PC-3 (cell line): ENCODE measurements around the gene PMS1. TPM values are rescaled to one million over a fixed set of nuclear protein-coding genes. Genes with fewer than 3 reads are reported as not detected.

ENCODE experiments used
- ATAC-seq: fragments of 200-7000 bp; cut with Tn5 transposase; 2 replicates; pipeline ENCODE4 v1.9.1; 2020; ENCODE audit warnings: mild to moderate bottlenecking, moderate library complexity
- BruUV-seq: library from RNA; stranded (reverse); fragments of 400-500 nt; replicated peaks from 2 replicates; lab custom pipeline; 2021; lab: Mats Ljungman, UMichigan
- CTCF ChIA-PET: fragments of 300-600 bp; sonication (Branson Sonifier 250); formaldehyde crosslinking; loops from one replicate; lab custom pipeline; 2022; ENCODE audit warnings: antibody characterized with exemption; lab: Charles Lee
- POLR2A ChIA-PET: fragments of 300-600 bp; sonication (Branson Sonifier 250); formaldehyde crosslinking; loops from one replicate; lab custom pipeline; 2022; ENCODE audit warnings: antibody characterized with exemption; ENCODE audit not compliant: unreplicated experiment; lab: Charles Lee
- DNase-seq: peaks from one replicate; pipeline ENCODE4 v3.0.0-alpha.2; 2015
- H2AFZ ChIP-seq: fragments of 300-600 bp; sonication (generic); 2 replicates; pipeline ENCODE4 v1.6.0; 2016; ENCODE audit warnings: antibody characterized with exemption, low read length
- H3F3A ChIP-seq: fragments of 300-600 bp; sonication (generic); one replicate; pipeline ENCODE4 v1.6.0; 2017; ENCODE audit warnings: antibody characterized with exemption, low read length, control low read depth, mild to moderate bottlenecking; ENCODE audit not compliant: unreplicated experiment
- H3K27ac ChIP-seq: fragments of 300-600 bp; sonication (generic); 2 replicates; pipeline ENCODE4 v1.5.1; 2016; ENCODE audit warnings: mild to moderate bottlenecking, low read length
- H3K27me3 ChIP-seq: fragments of 300-600 bp; sonication (generic); 2 replicates; pipeline ENCODE4 v1.6.1; 2016; ENCODE audit warnings: low read length, mixed read lengths
- H3K36me3 ChIP-seq: fragments of 300-600 bp; sonication (generic); 2 replicates; pipeline ENCODE4 v1.6.1; 2016; ENCODE audit warnings: low read depth, mixed run types, low read length, mixed read lengths
- H3K4me1 ChIP-seq: fragments of 300-600 bp; sonication (generic); 2 replicates; pipeline ENCODE4 v1.5.1; 2016; ENCODE audit warnings: low read length; ENCODE audit not compliant: insufficient read depth
- H3K4me2 ChIP-seq: fragments of 300-600 bp; sonication (generic); 2 replicates; pipeline ENCODE4 v1.6.0; 2016; ENCODE audit warnings: low read length
- H3K4me3 ChIP-seq: fragments of 300-600 bp; sonication (generic); 2 replicates; pipeline ENCODE4 v1.5.1; 2016; ENCODE audit warnings: mild to moderate bottlenecking, low read length, mixed read lengths
- H3K79me2 ChIP-seq: fragments of 300-600 bp; sonication (generic); 2 replicates; pipeline ENCODE4 v1.6.1; 2017; ENCODE audit warnings: low read length, mixed read lengths
- H3K9ac ChIP-seq: fragments of 300-600 bp; sonication (generic); 2 replicates; pipeline ENCODE4 v1.6.0; 2016; ENCODE audit warnings: mild to moderate bottlenecking, low read length
- H3K9me2 ChIP-seq: fragments of 300-600 bp; sonication (generic); replicated peaks from 2 replicates; pipeline ENCODE4 v1.6.1; 2016; ENCODE audit warnings: mixed run types, low read length, mixed read lengths
- H3K9me3 ChIP-seq: fragments of 300-600 bp; sonication (generic); 2 replicates; pipeline ENCODE4 v1.6.1; 2016; ENCODE audit warnings: low read length, mixed read lengths
- H4K20me1 ChIP-seq: fragments of 300-600 bp; sonication (generic); 2 replicates; pipeline ENCODE4 v1.6.1; 2016; ENCODE audit warnings: low read length, mixed read lengths
- EZH2 ChIP-seq: fragments of 300-600 bp; sonication (generic); IDR thresholded peaks from one replicate; pipeline ENCODE4 v1.6.1; 2017; ENCODE audit warnings: antibody characterized with exemption, mild to moderate bottlenecking, low read length; ENCODE audit not compliant: unreplicated experiment
- EZH2phosphoT487 ChIP-seq: fragments of 300-600 bp; sonication (generic); IDR thresholded peaks from 2 replicates; pipeline ENCODE4 v1.6.1; 2018; ENCODE audit warnings: mild to moderate bottlenecking, antibody characterized with exemption, low read length, borderline replicate concordance
- intact Hi-C: fragments of 100-400 bp; cut with micrococcal nuclease; formaldehyde crosslinking; loops from 2 replicates; pipeline ENCODE4 v1.9.0; 2023
- total RNA-seq: library from RNA; depleted of rRNA; stranded (reverse); fragments of >200 nt; gene quantifications from 2 replicates; pipeline ENCODE4 v1.2.3, GENCODE V29; 2014
- TF ChIP-seq, protein P1 (sequence below): fragments of 300-600 bp; sonication (generic); conservative IDR thresholded peaks from 2 replicates; pipeline ENCODE4 v1.5.1; 2017; ENCODE audit warnings: antibody characterized with exemption, low read depth, mild to moderate bottlenecking, low read length

The PMS1 gene
- total RNA-seq, 1 experiment from 2014 or later = 13.8 TPM

DNA sequence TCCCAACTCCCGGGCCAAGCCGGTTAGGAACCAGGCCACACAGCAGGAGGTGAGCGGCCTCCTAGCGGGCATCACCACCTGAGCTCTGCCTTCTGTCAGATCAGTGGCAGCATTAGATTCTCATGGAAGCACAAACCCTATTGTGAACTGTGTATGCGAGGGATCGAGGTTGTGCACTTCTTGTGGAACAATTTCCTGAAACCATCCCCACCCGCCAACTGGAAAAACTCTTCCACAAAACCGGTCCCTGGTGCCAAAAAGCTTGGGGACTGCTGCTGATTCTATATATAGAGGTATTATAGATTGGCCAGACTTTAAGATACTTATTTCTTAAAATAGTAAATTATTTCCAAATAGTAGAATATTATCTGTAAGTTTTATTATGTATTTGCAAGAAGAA, 89.4 kb downstream of the PMS1 start:
- Histone ChIP-seq H3K9ac (no peak overlapping the region), H3K27me3 (no peaks in the 10 kb centered on the region), H3K4me1 (no peaks in the 10 kb centered on the region), H3K4me2 (no peak overlapping the region), H2AFZ (no peak overlapping the region), H3K4me3 (no peak overlapping the region), H3K27ac (no peak overlapping the region), H3F3A (no peaks in the 10 kb centered on the region), H4K20me1 (no peaks in the 10 kb centered on the region), H3K9me2 (no peaks in the 10 kb centered on the region), H3K9me3 (no peaks in the 10 kb centered on the region), H3K79me2 (no peaks in the 10 kb centered on the region), H3K36me3 (no peaks in the 10 kb centered on the region)
- ChIA-PET CTCF (no interaction called here), POLR2A (no interaction called here)
- DNase-seq = no peak
- intact Hi-C loops = no loop called here
- BruUV-seq = no TSS peak
- ATAC-seq = no peak
- TF ChIP-seq EZH2phosphoT487 = no peak
- no peak for TF ChIP-seq EZH2
- TF ChIP-seq, protein P1, sequence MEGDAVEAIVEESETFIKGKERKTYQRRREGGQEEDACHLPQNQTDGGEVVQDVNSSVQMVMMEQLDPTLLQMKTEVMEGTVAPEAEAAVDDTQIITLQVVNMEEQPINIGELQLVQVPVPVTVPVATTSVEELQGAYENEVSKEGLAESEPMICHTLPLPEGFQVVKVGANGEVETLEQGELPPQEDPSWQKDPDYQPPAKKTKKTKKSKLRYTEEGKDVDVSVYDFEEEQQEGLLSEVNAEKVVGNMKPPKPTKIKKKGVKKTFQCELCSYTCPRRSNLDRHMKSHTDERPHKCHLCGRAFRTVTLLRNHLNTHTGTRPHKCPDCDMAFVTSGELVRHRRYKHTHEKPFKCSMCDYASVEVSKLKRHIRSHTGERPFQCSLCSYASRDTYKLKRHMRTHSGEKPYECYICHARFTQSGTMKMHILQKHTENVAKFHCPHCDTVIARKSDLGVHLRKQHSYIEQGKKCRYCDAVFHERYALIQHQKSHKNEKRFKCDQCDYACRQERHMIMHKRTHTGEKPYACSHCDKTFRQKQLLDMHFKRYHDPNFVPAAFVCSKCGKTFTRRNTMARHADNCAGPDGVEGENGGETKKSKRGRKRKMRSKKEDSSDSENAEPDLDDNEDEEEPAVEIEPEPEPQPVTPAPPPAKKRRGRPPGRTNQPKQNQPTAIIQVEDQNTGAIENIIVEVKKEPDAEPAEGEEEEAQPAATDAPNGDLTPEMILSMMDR = no peak

DNA sequence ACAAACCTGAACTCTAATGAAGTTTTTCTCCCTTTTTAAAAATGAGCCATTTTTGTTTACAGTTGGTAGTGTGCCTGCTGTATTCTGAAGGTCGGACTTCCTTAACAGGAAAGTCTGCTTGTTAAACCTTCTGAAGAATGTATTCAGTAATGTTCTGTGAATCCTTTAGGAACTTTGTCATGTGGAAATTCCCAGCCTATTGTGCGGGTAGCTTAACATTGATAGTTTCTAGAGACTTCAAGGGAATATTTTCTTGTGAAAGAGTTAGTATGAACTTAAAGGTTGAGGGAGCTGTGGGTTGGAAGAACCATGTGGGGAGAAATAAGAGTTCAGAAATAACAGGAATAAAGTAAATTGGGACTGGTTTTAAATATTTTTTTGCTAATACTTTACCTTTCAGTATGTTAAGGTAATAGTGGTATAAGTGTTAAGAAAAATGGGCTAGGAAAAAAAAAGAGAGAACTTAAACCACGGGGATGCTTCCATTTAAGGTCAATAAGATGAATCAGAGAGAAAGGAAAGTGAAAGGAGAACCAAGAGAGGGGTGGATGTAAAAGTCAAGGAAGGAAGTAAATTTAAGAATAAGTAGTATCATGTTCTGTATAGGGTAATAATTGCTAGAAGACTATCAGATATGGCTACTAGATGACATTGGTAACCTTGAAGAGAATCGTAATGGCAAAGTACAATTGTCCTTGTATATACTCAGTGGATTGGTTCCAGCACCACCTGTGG, 90.5 kb downstream of the PMS1 start:
- ChIA-PET CTCF (no interaction called here), POLR2A (no interaction called here)
- Histone ChIP-seq H3K27ac (no peak overlapping the region), H3K9me3 (no peaks in the 10 kb centered on the region), H3K4me1 (no peaks in the 10 kb centered on the region), H3F3A (no peaks in the 10 kb centered on the region), H3K4me3 (no peak overlapping the region), H3K9ac (no peak overlapping the region), H2AFZ (no peak overlapping the region), H3K36me3 (no peaks in the 10 kb centered on the region), H3K9me2 (no peaks in the 10 kb centered on the region), H3K79me2 (no peaks in the 10 kb centered on the region), H4K20me1 (no peaks in the 10 kb centered on the region), H3K27me3 (no peaks in the 10 kb centered on the region), H3K4me2 (no peak overlapping the region)
- TF ChIP-seq, protein P1 = no peak
- no peak for TF ChIP-seq EZH2
- no peak for TF ChIP-seq EZH2phosphoT487
- DNase-seq (no peak), ATAC-seq (no peak)
- BruUV-seq = no TSS peak
- intact Hi-C loops = no loop called here

DNA sequence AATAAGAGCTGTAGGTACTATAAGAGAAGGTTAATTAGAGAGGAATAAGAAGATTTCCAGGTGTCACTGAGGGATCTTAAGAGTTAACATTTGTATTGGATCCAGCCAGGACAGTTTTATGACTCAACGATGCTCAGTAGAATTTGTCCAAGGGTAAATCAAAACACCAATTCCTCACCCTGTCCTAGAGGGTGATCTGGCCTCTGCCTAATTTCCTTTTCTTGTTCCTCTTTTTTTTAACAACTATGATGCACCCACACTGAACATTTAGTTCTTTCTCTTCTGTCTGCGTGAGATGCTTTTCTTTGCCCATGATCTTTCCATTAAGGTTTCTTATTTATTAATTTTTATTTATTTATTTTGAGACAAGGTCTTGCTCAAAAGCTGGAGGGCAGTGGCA, 92.0 kb downstream of the PMS1 start:
- BruUV-seq = no TSS peak
- CTCF ChIA-PET = interaction anchor here (0.7 kb wide), 1 partner anchor 17 kb away, joined by 4 read pairs; no protein-coding TSS in a partner anchor

More for the DNA sequence above, 92.0 kb downstream of the PMS1 start:
- Histone ChIP-seq H3F3A (no peaks in the 10 kb centered on the region), H3K4me2 (no peak overlapping the region), H3K4me3 (no peak overlapping the region), H3K9me2 (no peaks in the 10 kb centered on the region), H3K79me2 (no peaks in the 10 kb centered on the region), H3K9me3 (no peaks in the 10 kb centered on the region), H3K9ac (no peak overlapping the region), H3K36me3 (no peaks in the 10 kb centered on the region), H3K4me1 (no peaks in the 10 kb centered on the region), H3K27me3 (no peaks in the 10 kb centered on the region), H3K27ac (no peak overlapping the region), H2AFZ (no peak overlapping the region), H4K20me1 (no peaks in the 10 kb centered on the region)
- no peak for ATAC-seq
- POLR2A ChIA-PET = no interaction called here
- TF ChIP-seq EZH2 (no peak), EZH2phosphoT487 (no peak)
- TF ChIP-seq, protein P1 = no peak
- no peak for DNase-seq
- intact Hi-C loops = no loop called here
